Immature natural killer cell (primary cell): ENCODE results near the gene PRR7. TPM values are rescaled to one million over a fixed set of nuclear protein-coding genes. Genes with fewer than 3 reads are reported as not detected.
A peak's percentile ranks its signal among the peaks of the same experiment; 100 is the strongest.

ENCODE experiments used
- DNase-seq, 3 donors: peaks; one replicate each; pipeline ENCODE4 v3.0.0; 2022; ENCODE audit warnings: mixed read lengths in 1 of 3
- H3K27ac Mint-ChIP-seq, 6 donors: one replicate each; pipeline ENCODE4 v1.8.0; 2020; ENCODE audit warnings: mixed read lengths in 6 of 6, mild to moderate bottlenecking in 5 of 6, inconsistent platforms in 4 of 6, moderate library complexity in 3 of 6
- H3K27me3 Mint-ChIP-seq, 3 donors: one replicate each; pipeline ENCODE4 v1.8.0; 2020 to 2021; ENCODE audit warnings: low read depth in 3 of 3, mild to moderate bottlenecking in 3 of 3, mixed read lengths in 3 of 3, moderate library complexity in 3 of 3, inconsistent platforms in 1 of 3
- H3K36me3 Mint-ChIP-seq, 3 donors: one replicate each; pipeline ENCODE4 v1.8.0; 2020; ENCODE audit warnings: mixed read lengths in 3 of 3, inconsistent platforms in 2 of 3, mild to moderate bottlenecking in 2 of 3
- H3K4me1 Mint-ChIP-seq, 2 donors: one replicate each; pipeline ENCODE4 v1.8.0; 2020; ENCODE audit warnings: inconsistent platforms in 2 of 2, mild to moderate bottlenecking in 2 of 2, mixed read lengths in 2 of 2, moderate library complexity in 1 of 2
- H3K4me3 Mint-ChIP-seq, 5 donors: one replicate each; pipeline ENCODE4 v1.8.0; 2020; ENCODE audit warnings: mild to moderate bottlenecking in 5 of 5, mixed read lengths in 5 of 5, inconsistent platforms in 3 of 5, moderate library complexity in 3 of 5
- H3K9me3 Mint-ChIP-seq, 6 donors: one replicate each; pipeline ENCODE4 v1.8.0; 2020; ENCODE audit warnings: mild to moderate bottlenecking in 6 of 6, mixed read lengths in 6 of 6, inconsistent platforms in 4 of 6, moderate library complexity in 3 of 6
- polyA plus RNA-seq, 3 donors: library from polyadenylated mRNA; unstranded; fragments of 300-500 nt; fragmentation: Illumina TruSeq; gene quantifications; one replicate each; pipeline ENCODE4 v1.2.3, GENCODE V29; 2021

PRR7 gene
- polyA plus RNA-seq, 3 donors from 2014 or later, result 9.6 to 25.4 (median 17.5) TPM

DNA sequence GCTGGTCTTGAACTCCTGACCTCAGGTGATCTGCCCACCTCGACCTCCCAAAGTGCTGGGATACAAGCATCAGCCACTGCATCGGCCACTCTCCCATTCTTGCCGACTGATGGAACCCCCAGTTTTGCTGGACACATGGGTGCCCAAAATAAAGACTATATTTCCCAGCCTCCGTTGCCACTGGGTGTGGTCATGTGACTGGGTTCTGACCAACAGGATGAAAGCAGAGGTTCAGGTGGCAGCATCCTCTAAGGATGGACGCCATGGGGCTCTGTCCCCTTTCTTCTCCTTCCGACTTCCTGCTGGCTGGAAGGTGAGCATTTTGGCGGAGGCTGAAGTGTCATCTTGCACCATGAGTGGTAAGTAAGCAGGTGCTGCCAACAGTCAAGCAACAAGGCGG is 40.5 kb downstream of the PRR7 start:
- Mint-ChIP-seq H3K36me3 (peaks cover 0 to 3% (median 0%) of the 10 kb centered on the region in 3 donors), H3K4me3 (no peak overlapping the region), H3K9me3 (no peaks in the 10 kb centered on the region), H3K27me3 (peaks cover 0 to 6% (median 0%) of the 10 kb centered on the region in 3 donors), H3K4me1 (no peaks in the 10 kb centered on the region), H3K27ac (no peak overlapping the region)
- DNase-seq, result no peak

DNA sequence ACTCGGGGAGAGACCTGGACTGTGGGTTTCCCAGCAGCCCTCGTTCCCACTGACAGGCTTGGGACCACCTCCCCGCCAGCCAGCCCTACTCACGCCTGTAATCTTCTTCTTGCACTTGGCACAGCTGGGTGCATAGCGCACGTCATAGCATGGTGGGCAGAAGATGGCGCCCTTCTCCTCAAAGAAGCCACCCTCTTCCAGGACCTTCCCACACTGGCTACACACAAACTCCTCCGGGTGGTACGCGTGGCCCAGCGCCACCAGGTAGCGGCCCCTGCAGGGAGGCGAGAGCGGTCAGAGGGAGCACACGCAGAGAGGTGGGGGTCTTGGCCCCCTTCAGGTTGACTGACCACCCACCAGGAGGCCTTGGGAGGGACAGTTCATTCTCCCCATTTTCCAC is 41.4 kb downstream of the PRR7 start:
- H3K27me3 Mint-ChIP-seq, result peaks cover 0 to 6% (median 0%) of the 10 kb centered on the region in 3 donors
- H3K4me1 Mint-ChIP-seq, result no peaks in the 10 kb centered on the region
- H3K4me3 Mint-ChIP-seq, result no peak overlapping the region
- peaks cover 0 to 3% (median 0%) of the 10 kb centered on the region in 3 donors for H3K36me3 Mint-ChIP-seq
- H3K9me3 Mint-ChIP-seq, result no peaks in the 10 kb centered on the region
- no peak overlapping the region for H3K27ac Mint-ChIP-seq
- DNase-seq, result no peak

DNA sequence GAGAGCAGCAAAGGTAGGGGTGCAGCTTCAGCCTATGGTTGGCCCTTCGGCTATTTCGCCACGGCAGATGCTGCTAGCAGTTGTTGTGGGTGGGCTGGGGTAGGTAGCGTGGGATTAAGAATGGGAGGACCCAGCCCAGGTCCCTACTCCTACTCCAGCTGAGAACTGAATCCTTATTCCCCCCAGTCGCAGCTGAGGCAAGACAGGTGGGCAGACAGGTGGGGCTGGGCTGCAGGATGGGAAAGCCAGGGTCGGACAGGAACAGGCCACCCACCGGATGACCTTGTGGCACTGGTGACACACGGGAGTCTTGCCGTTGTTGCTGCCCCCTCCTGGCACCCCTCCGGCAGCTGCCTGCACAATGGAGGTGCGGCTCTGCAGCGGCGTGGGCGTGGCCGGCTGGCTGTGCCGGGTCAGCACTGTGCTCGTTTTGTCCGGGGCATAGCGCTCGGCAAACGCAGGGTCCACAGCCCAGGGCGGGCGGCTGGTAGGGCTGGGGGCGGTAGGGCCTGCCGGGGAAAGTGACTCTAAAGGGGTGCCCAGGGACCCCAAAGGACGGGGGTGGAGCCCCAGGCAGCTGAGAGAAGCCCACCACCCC is 42.6 kb downstream of the PRR7 start:
- DNase-seq, result no peak
- Mint-ChIP-seq H3K36me3 (peaks cover 0 to 3% (median 0%) of the 10 kb centered on the region in 3 donors), H3K27me3 (peaks cover 0 to 4% (median 0%) of the 10 kb centered on the region in 3 donors), H3K4me1 (peaks cover 0 to 2% of the 10 kb centered on the region in 2 donors), H3K9me3 (no peaks in the 10 kb centered on the region), H3K4me3 (no peak overlapping the region), H3K27ac (no peak overlapping the region)

DNA sequence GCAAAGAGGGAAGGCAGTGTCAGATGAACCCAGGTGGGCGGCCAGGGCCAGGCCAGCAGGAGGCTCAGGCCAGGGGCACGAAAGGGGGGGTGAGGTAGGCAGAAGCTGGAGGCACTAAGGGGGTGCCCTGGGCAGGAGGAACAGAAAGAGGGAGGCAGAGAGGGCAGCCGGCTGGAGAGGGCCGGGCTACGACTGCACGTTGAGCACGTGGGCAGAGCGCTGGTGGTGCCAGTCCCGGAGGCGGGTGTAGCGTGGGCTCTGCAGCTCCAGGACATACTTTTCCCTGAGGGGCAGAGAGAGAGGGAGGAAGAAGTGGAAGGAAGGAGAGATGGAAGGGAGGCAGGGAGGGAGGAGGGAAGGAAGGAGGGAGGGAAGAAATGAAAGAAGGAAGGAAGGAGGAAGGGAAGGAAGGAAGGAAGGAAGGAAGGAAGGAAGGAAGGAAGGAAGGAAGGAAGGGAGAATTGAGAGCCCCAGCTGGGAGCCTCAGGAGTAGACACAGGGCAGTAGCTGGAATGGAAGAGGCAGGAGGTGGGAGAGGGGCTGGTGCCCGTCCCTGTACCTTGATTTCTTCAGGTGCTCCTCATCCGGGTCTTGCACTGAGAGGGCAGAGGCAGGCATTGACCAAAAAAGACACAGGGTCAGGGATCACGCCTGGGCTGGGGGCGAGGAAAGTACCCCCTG is 43.8 kb downstream of the PRR7 start:
- no peak for DNase-seq
- peaks cover 0 to 2% of the 10 kb centered on the region in 2 donors for H3K4me1 Mint-ChIP-seq
- H3K4me3 Mint-ChIP-seq, result no peak overlapping the region
- H3K27ac Mint-ChIP-seq, result no peak overlapping the region
- no peaks in the 10 kb centered on the region for H3K9me3 Mint-ChIP-seq
- H3K27me3 Mint-ChIP-seq, result no peaks in the 10 kb centered on the region
- H3K36me3 Mint-ChIP-seq, result no peaks in the 10 kb centered on the region

DNA sequence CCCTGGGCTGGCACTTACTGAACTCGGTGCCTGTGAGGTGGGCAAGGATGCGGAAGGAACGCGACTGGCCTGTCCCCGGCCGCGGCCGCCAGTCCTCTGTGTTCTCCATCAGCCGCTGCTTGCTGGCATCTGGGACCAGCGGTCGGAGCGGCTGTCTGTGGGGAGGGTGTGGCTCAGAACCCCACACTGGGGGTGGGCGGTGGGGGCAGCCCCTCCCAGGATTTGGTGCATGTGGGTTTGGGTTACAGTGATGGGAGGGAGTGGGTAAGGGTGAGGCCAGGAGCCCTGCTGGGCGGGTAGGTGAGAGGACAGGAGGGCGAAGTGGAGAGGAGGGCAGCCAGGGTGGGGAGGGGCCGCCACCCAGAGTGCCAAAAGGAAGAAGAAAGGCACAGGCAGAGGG is 44.4 kb downstream of the PRR7 start:
- no peaks in the 10 kb centered on the region for H3K9me3 Mint-ChIP-seq
- peaks cover 0 to 2% (median 0%) of the 10 kb centered on the region in 3 donors for H3K27me3 Mint-ChIP-seq
- H3K36me3 Mint-ChIP-seq, result no peaks in the 10 kb centered on the region
- no peak for DNase-seq
- peaks cover 0 to 2% of the 10 kb centered on the region in 2 donors for H3K4me1 Mint-ChIP-seq
- H3K27ac Mint-ChIP-seq, result no peak overlapping the region
- no peak overlapping the region for H3K4me3 Mint-ChIP-seq

DNA sequence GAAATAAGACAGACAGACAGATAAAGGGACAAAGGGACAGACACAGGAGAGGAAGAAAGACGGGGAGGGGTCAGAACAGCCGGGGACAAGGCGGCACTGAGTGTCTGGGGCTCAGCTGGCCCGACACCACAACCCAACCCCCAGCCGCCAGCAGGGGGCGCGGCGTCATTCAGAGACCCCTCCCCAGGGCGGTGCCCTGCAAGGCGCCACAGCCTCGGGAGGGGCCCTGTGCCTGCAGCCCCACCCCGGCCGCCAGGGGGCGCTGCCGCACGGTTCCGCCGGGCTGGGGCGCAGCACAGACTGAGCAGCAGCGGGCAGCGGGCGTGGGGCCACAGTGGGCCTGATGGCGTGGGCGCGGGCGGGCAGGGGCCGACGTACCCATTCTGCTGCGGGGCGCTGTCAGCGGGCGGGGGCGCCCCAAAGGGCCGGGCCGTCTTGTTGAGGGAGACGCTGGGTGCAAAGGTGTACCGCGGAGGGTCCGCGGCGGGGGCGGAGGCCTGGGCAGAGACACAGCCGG is 44.9 kb downstream of the PRR7 start:
- H3K27ac Mint-ChIP-seq, result no peak overlapping the region
- DNase-seq, result no peak

DNA sequence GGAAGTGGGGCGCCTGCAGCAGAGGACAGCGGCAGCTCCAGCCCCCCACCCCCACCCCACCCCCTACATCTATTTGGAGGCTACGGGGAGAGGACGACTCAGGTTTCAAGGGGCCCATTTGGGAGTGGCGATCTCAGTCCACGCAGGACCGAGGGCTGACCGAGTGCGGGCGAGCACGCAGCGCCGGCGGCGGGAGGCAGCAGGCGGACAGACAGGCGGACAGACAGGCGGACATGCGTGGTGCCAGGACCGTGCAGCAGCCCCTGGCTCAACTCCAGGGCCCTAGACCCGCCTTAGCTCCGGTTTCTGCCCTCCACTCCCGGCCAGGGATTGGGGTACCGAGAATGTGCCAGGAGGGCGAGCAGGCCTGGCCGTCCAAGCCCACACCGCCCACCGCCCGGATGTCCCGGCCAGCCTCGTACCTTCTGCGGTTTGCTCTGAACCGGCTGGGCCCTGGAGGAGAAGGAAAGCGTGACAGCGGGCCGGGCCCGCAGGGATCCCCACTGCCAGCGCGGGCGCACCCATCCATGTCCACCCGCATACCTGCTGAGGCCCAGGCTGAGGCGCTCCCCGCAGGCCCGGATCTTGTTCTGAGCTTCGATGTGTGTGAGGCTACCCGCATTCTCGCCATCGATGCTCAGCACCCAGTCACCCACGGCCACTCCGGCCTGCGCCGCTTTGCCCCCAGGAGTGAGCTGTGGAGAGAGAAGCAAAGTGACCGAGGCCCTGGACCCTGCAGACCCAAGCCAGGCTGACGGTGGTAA is 45.6 kb downstream of the PRR7 start:
- peaks cover 0 to 2% of the 10 kb centered on the region in 2 donors for H3K4me1 Mint-ChIP-seq
- H3K9me3 Mint-ChIP-seq, result no peaks in the 10 kb centered on the region
- H3K27ac Mint-ChIP-seq, result no peak overlapping the region
- peaks cover 0 to 2% (median 0%) of the 10 kb centered on the region in 3 donors for H3K27me3 Mint-ChIP-seq
- no peak overlapping the region for H3K4me3 Mint-ChIP-seq
- H3K36me3 Mint-ChIP-seq, result no peaks in the 10 kb centered on the region
- no peak for DNase-seq

More for the DNA sequence above, 44.9 kb downstream of the PRR7 start:
- Mint-ChIP-seq H3K27me3 (peaks cover 0 to 2% (median 0%) of the 10 kb centered on the region in 3 donors), H3K4me3 (no peak overlapping the region), H3K4me1 (peaks cover 0 to 2% of the 10 kb centered on the region in 2 donors), H3K9me3 (no peaks in the 10 kb centered on the region), H3K36me3 (no peaks in the 10 kb centered on the region)

DNA sequence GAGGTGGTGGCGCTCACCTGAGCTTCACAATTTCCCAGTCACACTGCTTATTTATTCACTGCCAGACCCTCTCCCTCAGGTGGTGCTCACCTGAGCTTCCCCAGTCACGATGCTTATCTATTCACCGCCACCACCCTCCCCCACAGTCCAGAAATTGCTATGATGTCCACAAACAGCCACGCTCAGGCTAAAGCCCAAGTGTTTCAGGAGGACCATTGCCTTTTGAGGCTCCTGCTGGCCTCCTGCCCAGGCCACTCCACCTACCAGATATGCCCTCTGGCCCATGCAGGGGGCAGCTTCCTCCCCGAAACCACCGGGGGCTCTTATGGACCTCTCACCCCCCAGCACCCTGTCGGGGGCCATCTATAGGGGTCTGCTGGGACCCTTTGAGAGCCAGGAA is 46.2 kb downstream of the PRR7 start:
- Mint-ChIP-seq H3K9me3 (no peaks in the 10 kb centered on the region), H3K27me3 (peaks cover 0 to 2% (median under 1%) of the 10 kb centered on the region in 3 donors), H3K4me1 (peaks cover 3% of the 10 kb centered on the region in 2 donors), H3K27ac (no peak overlapping the region), H3K4me3 (no peak overlapping the region), H3K36me3 (no peaks in the 10 kb centered on the region)
- no peak for DNase-seq

DNA sequence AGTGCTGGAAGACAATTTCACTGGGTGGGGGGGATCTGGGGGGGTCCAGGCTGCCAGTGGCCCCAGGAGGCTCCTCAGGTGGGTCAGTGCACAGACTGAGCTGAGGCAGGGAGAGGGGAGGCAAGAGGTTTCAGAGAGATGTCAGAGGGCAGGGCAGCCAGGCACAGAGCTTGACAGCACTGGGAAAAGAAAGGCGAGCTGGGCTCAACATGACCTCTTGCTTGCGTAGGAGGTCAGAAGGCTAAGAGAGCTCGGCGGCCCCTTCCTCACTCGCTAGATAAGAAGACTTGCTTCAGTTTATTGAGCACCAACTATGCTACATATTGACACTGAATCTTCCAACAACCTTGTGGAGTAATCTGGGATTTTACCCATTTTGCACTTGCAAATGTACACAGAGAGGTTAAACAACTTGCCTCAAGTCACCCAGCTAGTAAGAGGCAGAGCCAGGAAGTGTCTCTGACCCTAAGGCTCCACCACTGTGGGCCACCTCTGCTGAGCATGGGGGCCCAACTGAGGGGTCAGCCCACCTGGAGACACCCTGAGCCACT is 47.3 kb downstream of the PRR7 start:
- peak overlapping the region in 1 of 6 donors; percentile 51 for H3K27ac Mint-ChIP-seq
- no peaks in the 10 kb centered on the region for H3K9me3 Mint-ChIP-seq
- no peak overlapping the region for H3K4me3 Mint-ChIP-seq
- H3K4me1 Mint-ChIP-seq, result peaks cover 11 to 14% of the 10 kb centered on the region in 2 donors
- DNase-seq, result no peak
- peaks cover 0 to 9% (median 4%) of the 10 kb centered on the region in 3 donors for H3K27me3 Mint-ChIP-seq
- no peaks in the 10 kb centered on the region for H3K36me3 Mint-ChIP-seq

DNA sequence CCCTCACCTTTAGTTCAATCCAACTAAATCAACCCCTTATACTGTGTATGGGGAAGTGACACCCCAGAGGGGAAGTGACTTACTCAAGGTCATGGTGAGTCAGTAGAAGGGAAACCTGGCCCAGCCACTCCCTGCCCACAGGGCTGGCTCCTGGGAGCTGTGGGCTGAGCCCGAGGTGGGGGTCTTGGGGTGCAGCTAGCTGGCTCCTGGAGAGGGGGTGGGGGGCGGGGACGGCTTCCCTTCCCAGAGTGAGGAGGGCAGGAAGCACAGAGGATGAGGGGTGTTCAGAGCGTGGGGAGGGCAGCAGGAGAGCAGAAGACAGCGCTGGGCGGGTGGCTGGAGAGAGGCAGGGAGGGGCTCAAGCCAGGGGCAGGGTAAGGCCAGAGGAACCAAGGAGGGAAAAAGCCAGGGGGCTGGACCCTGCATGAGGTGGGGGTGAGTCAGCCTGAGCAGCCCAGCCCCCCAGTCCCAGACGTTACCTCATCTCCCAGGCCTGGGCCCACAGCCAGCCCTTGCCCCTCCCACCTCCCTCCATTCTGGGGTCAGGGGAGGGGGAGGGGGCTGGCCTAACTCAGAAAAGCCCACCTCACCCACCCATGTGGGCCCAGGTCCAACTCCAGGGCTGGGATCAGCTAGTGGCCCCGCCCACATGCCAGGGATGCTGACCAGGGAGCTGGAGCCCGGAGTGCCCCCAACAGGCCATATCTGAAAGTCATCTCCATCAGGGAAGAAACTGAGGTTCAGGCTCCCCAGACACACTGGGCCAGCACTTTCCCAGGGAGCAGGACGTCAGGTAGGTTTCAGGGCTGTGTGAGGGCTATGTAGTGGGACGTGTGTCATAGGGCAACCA is 48.0 kb downstream of the PRR7 start:
- Mint-ChIP-seq H3K27ac (peak overlapping the region in 1 of 6 donors; percentile 51), H3K27me3 (peaks cover 0 to 9% (median 4%) of the 10 kb centered on the region in 3 donors), H3K9me3 (no peaks in the 10 kb centered on the region), H3K4me3 (no peak overlapping the region), H3K4me1 (peaks cover 12 to 15% of the 10 kb centered on the region in 2 donors), H3K36me3 (no peaks in the 10 kb centered on the region)
- DNase-seq, result no peak

DNA sequence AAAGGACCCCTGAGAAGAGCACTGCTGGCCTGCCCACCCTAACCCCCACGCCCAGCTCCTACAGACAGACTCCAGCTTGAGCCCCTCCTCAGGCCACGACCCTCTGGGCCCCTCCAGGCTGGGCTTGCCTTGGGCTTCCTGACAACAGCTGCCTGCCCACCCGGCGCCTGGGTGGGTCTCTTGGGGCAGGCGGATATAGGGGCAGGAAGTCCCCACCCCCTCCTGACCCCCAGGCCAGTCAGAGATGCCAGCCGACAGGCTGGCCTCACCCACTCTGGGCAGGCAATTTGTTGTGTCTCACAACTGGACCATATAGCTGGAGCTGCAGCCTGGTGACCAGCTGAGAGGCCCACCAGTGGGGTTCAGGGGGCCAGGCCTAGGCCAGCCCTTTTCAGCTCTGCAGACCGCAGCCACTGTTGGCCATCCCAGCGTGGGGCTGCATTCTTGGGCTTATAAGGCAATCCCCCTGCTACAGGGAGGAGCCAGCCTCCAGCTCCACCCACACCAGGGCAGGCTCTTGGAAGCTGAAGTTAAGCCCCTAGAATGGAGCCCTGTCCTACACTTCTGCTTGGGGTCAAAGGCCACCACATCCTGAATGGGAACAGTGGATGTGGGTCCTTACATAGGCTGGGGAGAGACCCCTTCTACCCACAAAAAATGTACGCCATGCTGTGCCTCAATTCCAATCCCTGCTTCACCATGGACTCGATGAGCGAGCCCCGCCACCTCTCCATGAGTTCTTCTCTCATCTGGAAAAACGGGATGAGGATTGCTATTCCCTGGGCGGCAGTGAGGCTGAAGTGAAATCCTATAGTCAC is 48.8 kb downstream of the PRR7 start:
- DNase-seq, result no peak
- Mint-ChIP-seq H3K4me1 (peaks cover 12 to 15% of the 10 kb centered on the region in 2 donors), H3K36me3 (no peaks in the 10 kb centered on the region), H3K9me3 (no peaks in the 10 kb centered on the region), H3K27ac (no peak overlapping the region), H3K27me3 (peaks cover 3 to 9% (median 5%) of the 10 kb centered on the region in 3 donors), H3K4me3 (peak overlapping the region in 1 of 5 donors; percentile 38)

DNA sequence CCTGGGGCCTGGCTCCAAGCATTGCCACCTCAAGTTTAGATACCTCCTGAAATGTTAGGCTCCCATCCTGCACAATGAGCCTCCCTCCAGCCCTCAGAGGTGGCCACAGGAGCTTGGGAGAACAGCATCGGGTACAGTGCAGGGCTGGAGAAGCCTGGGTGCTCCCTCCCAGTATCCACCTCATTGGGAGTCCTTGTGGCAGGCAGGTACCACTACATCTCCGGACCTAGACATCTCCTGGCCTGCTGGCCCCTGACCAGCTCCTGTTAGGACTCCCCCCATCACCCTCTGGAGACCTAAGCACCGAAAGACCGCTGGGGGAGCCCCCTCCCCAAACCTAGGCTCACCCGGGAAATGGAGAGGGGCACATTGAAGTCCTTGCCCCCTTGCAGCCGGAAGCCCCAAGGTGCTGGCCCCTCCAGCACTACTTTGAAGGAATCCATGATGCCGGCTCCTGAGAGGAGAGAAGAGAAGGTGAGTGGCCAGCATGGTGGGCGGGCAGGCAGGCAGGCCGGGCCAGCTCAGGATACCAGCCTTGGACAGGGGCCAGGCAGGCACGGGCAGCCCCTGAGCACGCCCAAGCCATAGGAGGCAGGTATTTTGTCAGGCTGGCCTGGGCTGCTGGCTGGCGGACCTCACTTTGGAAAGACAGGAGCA is 49.6 kb downstream of the PRR7 start:
- Mint-ChIP-seq H3K4me1 (peaks cover 14 to 19% of the 10 kb centered on the region in 2 donors), H3K4me3 (peak overlapping the region in 3 of 5 donors; percentile 26 to 40 (median 38)), H3K27ac (no peak overlapping the region), H3K36me3 (no peaks in the 10 kb centered on the region), H3K9me3 (no peaks in the 10 kb centered on the region), H3K27me3 (peaks cover 3 to 9% (median 5%) of the 10 kb centered on the region in 3 donors)
- no peak for DNase-seq
